ENCODE results near the gene HUNK.

The HUNK gene

DNA sequence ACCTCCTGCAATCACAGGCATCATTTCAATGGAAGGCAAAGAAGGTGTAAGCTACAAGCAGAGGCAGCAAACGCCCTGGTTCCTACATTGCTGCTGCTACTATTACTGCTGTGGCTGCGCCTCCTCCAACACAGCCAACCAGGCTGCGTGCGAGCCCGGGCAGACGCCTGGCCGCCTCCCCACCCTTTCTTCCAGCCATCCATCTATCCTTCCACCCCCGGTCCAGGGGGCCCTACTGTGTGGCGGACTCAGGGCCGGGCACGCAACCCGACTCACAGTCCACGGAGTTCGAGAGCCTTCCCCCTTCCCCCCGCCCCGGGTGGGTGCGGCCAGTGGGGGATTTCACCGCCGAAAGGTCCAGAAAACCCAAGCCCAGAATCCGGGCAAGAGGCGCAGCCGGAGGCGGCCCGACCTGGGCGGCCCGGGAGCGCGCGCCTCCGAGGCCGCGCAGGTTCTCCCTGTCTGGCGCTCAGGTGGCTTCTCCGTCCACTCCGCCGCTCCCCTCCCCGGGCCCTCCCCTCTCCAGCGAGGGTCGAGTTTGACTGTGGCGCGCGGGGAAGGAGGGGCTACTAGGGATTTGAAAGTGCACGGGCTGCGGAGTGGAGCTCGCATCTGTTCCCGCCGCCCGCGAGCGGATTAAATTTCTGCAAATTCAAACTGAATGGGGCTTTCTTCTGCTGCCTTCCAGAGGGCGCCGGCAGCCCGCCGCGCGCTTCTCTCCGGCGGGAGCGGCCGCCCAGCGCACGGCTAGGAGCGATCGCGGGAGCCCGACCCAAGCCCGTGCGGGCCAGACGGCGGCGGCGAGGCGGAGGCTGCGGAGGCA, at the start of gene HUNK:
TSS of gene HUNK (plus strand) at position 569 of the 823 bp plus-strand sequence. CDS start 655 bp downstream, outside the sequence.
- peak within 1 kb of the TSS; percentile 74 for H3K4me2 ChIP-seq
- peak within 1 kb of the TSS; percentile 67; the same call in 1 of the 2 replicates for H3K9ac ChIP-seq
- H3K4me3 ChIP-seq (IDR thresholded peaks at IDR 0.05; ENCODE audit: insufficient read depth, low read depth, low read length): no peak within 1 kb of the TSS
- H4K20me1 ChIP-seq (ENCODE audit: insufficient read depth): no peaks in the 10 kb centered on the region
- TF ChIP-seq, protein P1, sequence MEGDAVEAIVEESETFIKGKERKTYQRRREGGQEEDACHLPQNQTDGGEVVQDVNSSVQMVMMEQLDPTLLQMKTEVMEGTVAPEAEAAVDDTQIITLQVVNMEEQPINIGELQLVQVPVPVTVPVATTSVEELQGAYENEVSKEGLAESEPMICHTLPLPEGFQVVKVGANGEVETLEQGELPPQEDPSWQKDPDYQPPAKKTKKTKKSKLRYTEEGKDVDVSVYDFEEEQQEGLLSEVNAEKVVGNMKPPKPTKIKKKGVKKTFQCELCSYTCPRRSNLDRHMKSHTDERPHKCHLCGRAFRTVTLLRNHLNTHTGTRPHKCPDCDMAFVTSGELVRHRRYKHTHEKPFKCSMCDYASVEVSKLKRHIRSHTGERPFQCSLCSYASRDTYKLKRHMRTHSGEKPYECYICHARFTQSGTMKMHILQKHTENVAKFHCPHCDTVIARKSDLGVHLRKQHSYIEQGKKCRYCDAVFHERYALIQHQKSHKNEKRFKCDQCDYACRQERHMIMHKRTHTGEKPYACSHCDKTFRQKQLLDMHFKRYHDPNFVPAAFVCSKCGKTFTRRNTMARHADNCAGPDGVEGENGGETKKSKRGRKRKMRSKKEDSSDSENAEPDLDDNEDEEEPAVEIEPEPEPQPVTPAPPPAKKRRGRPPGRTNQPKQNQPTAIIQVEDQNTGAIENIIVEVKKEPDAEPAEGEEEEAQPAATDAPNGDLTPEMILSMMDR (conservative IDR thresholded peaks at IDR 0.05; ENCODE audit: low read depth, low read length): no peak
- no peaks in the 10 kb centered on the region for H3K27me3 ChIP-seq (ENCODE audit: insufficient read depth, low read depth)
- H3K36me3 ChIP-seq (ENCODE audit: insufficient read depth): no peaks in the 10 kb centered on the region
- peaks cover 5% of the 10 kb centered on the region for H3K4me1 ChIP-seq (ENCODE audit: low read depth, poor library complexity, severe bottlenecking)
- H3K27ac ChIP-seq: peak within 1 kb of the TSS; percentile 10; the same call in 1 of the 2 replicates
- peak within 1 kb of the TSS; percentile 97 for H2AFZ ChIP-seq (ENCODE audit: low read depth)
- no peaks in the 10 kb centered on the region for H3K79me2 ChIP-seq (ENCODE audit: insufficient read depth, low read depth)

DNA sequence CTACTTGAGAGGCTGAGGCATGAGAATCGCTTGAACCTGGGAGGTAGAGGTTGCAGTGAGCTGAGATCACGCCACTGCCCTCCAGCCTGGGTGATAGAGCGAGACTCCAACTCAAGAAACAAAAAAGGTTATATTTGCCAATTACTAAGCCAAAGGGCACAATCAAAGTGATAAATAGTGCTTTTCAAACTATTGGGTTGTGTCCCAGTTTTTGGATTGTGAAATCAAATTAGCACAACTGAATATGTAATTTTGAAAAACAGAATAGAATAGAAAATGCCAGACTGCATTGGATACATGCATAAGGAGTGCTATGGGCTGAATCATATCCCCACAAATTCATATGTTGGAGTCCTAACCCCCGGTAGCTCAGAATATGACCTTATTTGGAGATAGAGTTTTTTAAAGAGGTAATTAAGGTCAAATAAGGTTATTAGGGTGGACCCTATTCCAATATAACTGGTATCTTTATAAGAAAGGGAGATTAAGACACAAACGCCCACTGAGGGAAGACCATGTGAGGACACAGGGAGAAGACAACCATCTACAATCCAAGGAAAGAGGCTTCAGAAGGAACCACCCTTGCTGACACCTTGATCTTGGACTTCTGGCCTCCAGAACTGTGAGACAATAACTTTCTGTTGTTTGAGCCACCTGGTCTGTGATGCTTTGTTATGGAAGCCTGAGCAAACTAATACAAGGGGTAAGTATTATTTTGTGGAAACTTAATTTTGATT, 42.9 kb upstream of the HUNK start:
- no peaks in the 10 kb centered on the region for H3K4me1 ChIP-seq (ENCODE audit: low read depth, poor library complexity, severe bottlenecking)
- no peaks in the 10 kb centered on the region for H3K36me3 ChIP-seq (ENCODE audit: insufficient read depth)
- no peaks in the 10 kb centered on the region for H3K27me3 ChIP-seq (ENCODE audit: insufficient read depth, low read depth)
- H3K4me3 ChIP-seq (IDR thresholded peaks at IDR 0.05; ENCODE audit: insufficient read depth, low read depth, low read length): no peak overlapping the region
- TF ChIP-seq, protein P1 (conservative IDR thresholded peaks at IDR 0.05; ENCODE audit: low read depth, low read length): no peak
- no peaks in the 10 kb centered on the region for H3K79me2 ChIP-seq (ENCODE audit: insufficient read depth, low read depth)
- H3K9ac ChIP-seq: no peak overlapping the region
- H3K27ac ChIP-seq: no peak overlapping the region
- H3K4me2 ChIP-seq: no peak overlapping the region
- no peak overlapping the region for H2AFZ ChIP-seq (ENCODE audit: low read depth)
- no peaks in the 10 kb centered on the region for H4K20me1 ChIP-seq (ENCODE audit: insufficient read depth)

DNA sequence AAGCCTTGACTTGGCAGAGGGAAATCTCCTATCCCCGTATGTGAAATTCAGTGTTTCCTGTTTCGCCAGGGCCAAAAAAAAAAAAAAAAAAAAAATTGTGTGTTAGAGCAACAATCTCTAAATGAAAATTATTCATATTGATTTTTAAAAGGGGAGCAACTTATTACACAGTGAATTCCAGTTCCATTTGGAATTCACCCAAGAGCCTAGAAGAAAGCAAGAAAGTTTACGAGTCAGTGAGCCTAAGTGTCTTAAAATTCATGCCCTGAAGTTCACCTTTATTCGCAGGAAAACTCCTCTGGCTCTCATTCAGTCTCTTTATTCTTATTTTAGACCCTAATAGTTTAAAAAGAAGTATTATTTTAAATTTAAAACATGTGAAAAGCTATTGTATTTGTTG, 42.1 kb upstream of the HUNK start:
- H4K20me1 ChIP-seq (ENCODE audit: insufficient read depth): no peaks in the 10 kb centered on the region
- H3K4me1 ChIP-seq (ENCODE audit: low read depth, poor library complexity, severe bottlenecking): no peaks in the 10 kb centered on the region
- no peaks in the 10 kb centered on the region for H3K36me3 ChIP-seq (ENCODE audit: insufficient read depth)
- TF ChIP-seq, protein P1 (conservative IDR thresholded peaks at IDR 0.05; ENCODE audit: low read depth, low read length): no peak
- no peaks in the 10 kb centered on the region for H3K27me3 ChIP-seq (ENCODE audit: insufficient read depth, low read depth)
- H3K79me2 ChIP-seq (ENCODE audit: insufficient read depth, low read depth): no peaks in the 10 kb centered on the region
- no peak overlapping the region for H3K9ac ChIP-seq
- H3K4me2 ChIP-seq: no peak overlapping the region
- H3K27ac ChIP-seq: no peak overlapping the region
- no peak overlapping the region for H2AFZ ChIP-seq (ENCODE audit: low read depth)
- no peak overlapping the region for H3K4me3 ChIP-seq (IDR thresholded peaks at IDR 0.05; ENCODE audit: insufficient read depth, low read depth, low read length)

DNA sequence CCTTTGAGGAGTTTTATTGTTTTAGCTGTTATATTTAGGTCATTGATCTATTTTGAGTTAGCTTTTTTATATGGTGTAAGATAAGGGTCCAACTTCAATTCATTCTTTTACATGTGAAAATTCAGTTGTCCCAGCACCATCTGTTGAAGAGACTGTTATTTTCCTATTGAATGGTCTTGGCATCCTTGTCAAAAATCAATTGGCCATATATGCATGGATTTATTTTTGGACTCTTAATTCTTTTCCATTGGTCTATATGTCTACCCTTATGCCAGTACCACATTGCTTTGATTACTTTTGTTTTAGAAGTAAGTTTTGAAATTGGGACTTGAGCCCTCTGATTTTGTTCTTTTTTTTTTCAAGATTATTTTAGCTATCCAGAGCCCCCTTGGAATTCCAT, 35.8 kb upstream of the HUNK start:
- no peak overlapping the region for H3K4me2 ChIP-seq
- H3K27ac ChIP-seq: no peak overlapping the region
- H4K20me1 ChIP-seq (ENCODE audit: insufficient read depth): no peaks in the 10 kb centered on the region

More for the DNA sequence above, 35.8 kb upstream of the HUNK start:
- H3K4me1 ChIP-seq (ENCODE audit: low read depth, poor library complexity, severe bottlenecking): no peaks in the 10 kb centered on the region
- H2AFZ ChIP-seq (ENCODE audit: low read depth): no peak overlapping the region
- no peaks in the 10 kb centered on the region for H3K36me3 ChIP-seq (ENCODE audit: insufficient read depth)
- H3K79me2 ChIP-seq (ENCODE audit: insufficient read depth, low read depth): no peaks in the 10 kb centered on the region
- no peak overlapping the region for H3K4me3 ChIP-seq (IDR thresholded peaks at IDR 0.05; ENCODE audit: insufficient read depth, low read depth, low read length)
- H3K9ac ChIP-seq: no peak overlapping the region
- TF ChIP-seq, protein P1 (conservative IDR thresholded peaks at IDR 0.05; ENCODE audit: low read depth, low read length): no peak
- H3K27me3 ChIP-seq (ENCODE audit: insufficient read depth, low read depth): no peaks in the 10 kb centered on the region
